ENCODE measurements around the gene ENPP3. TPM values are rescaled to one million over a fixed set of nuclear protein-coding genes. Genes with fewer than 3 reads are reported as not detected.

Gene ENPP3
- total RNA-seq, 3 donors from 2014 or later, result 0.98 to 1.8 (median 1.8) TPM

- H3K27me3 ChIP-seq, result no peaks in the 10 kb centered on the region
- intact Hi-C loops (cut with DNase I; ENCODE audit: low total_unique reads), result no loop called here
- no peak for DNase-seq (ENCODE audit: low spot score in 2 of 2)
- no peak for TF ChIP-seq CTCF (IDR thresholded peaks at IDR 0.05)
- no peak for TF ChIP-seq POLR2AphosphoS5 (IDR thresholded peaks at IDR 0.05)
- no peak for TF ChIP-seq POLR2A (IDR thresholded peaks at IDR 0.05)
- H3K36me3 ChIP-seq, result no peaks in the 10 kb centered on the region
- H3K27ac ChIP-seq, result no peak overlapping the region
- H3K9me3 ChIP-seq, result no peaks in the 10 kb centered on the region
- no peak overlapping the region for H3K4me3 ChIP-seq
- no peaks in the 10 kb centered on the region for H3K4me1 ChIP-seq
Measured at GRCh38 chr6:131795366-131795765, 158.3 kb downstream of the ENPP3 start.

Other genes starting within 250 kb of the ENPP3 start
- gene ARG1, start 64.1 kb upstream of the ENPP3 start, total RNA-seq, result under 1 TPM in 1 of 3 donors, not detected in 2; 0.29 TPM
- 10 to 100 TPM; 23.7 to 61.8 (median 47.5) TPM for gene MED23, start 9.1 kb upstream of the ENPP3 start, total RNA-seq
- 1 to 10 TPM in 1 of 3 donors, not detected in 2; 1.6 TPM for gene OR2A4, start 64.1 kb downstream of the ENPP3 start, total RNA-seq
- under 1 TPM in 1 of 3 donors, not detected in 2; 0.16 TPM for gene CTAGE9, start 73.7 kb downstream of the ENPP3 start, total RNA-seq
- gene ENPP1, start 170.7 kb downstream of the ENPP3 start, total RNA-seq, result 10 to 100 TPM; 51.2 to 53.8 (median 51.5) TPM